ENCODE measurements around the gene ZNF236. TPM values are rescaled to one million over a fixed set of nuclear protein-coding genes. Genes with fewer than 3 reads are reported as not detected.
A peak's percentile ranks its signal among the peaks of the same experiment; 100 is the strongest.

Gene ZNF236
- total and polyA plus RNA-seq, 2 donors (not counting 1 experiment from before 2014, with no cell fraction given) = 8.9 to 39.5 TPM

DNA sequence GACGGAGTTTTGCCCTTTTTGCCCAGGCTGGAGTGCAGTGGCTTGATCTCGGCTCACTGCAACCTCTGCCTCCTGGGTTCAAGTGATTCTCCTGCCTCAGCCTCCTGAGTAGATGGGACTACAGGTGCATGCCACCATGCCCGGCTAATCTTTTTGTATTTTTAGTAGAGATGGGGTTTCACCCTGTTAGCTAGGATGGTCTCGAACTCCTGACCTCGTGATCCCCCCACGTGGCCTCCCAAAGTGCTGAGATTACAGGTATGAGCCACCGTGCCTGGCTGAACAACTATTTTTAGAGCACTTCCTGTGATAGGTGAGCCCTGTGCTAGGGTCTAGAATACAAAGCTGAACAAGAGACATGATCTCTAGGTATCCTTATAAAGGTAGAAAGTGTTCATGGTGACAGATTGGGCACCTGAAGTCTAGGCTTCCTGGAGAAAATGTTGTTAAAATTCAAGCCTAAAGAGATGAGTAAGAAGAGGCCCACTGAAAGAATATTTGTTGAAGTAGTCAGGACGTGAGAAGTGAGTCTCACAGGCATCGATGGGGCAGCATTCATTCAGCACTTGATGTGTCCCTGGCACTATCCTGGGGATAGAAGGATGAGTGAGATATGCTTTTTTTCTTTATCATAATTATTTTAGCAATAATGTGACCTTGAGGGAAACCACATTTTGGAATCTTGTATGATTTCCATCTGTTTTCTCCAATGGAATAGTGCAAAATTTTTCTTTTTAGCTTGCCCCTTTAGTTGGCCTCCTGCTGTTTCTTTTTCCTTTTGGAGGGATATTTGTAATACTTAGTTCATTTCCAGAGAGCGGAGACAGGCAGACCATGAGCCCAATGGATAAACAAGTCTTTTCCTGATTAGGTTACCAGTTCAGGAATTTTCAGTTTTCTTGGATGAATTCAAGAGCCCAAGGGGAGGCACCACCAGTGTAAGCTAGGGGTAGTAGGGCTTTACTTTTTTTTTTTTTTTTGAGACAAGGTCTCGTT is 5.1 kb downstream of the ZNF236 start:
- H3K4me3 ChIP-seq (ENCODE audit: control extremely low read depth in 1 of 5, extremely low read depth in 1 of 5, insufficient read depth in 1 of 5, low read depth in 2 of 5, low read length in 4 of 5) = no peak overlapping the region
- ChIA-PET CTCF (interaction anchor here (1.1 to 2.7 kb wide), 2 partner anchors 22 to 25 kb away, joined by 4 to 9 read pairs; no protein-coding TSS in a partner anchor), POLR2A (no interaction called here)
- TF ChIP-seq, protein P1, sequence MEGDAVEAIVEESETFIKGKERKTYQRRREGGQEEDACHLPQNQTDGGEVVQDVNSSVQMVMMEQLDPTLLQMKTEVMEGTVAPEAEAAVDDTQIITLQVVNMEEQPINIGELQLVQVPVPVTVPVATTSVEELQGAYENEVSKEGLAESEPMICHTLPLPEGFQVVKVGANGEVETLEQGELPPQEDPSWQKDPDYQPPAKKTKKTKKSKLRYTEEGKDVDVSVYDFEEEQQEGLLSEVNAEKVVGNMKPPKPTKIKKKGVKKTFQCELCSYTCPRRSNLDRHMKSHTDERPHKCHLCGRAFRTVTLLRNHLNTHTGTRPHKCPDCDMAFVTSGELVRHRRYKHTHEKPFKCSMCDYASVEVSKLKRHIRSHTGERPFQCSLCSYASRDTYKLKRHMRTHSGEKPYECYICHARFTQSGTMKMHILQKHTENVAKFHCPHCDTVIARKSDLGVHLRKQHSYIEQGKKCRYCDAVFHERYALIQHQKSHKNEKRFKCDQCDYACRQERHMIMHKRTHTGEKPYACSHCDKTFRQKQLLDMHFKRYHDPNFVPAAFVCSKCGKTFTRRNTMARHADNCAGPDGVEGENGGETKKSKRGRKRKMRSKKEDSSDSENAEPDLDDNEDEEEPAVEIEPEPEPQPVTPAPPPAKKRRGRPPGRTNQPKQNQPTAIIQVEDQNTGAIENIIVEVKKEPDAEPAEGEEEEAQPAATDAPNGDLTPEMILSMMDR (IDR thresholded peaks at IDR 0.05) = no peak
- TF ChIP-seq EZH2 (IDR thresholded peaks at IDR 0.05; ENCODE audit: borderline replicate concordance, insufficient read depth, low read depth, low read length, poor library complexity, severe bottlenecking) = no peak
- Mint-ChIP-seq H3K27ac (peak overlapping the region; percentile 5), H3K27me3 (no peaks in the 10 kb centered on the region), H3K4me1 (peaks cover 40% of the 10 kb centered on the region), H3K4me3 (no peak overlapping the region), H3K9me3 (ENCODE audit: insufficient read depth) (no peaks in the 10 kb centered on the region)
- H3K9me3 ChIP-seq (ENCODE audit: control extremely low read depth in 1 of 3, control insufficient read depth in 2 of 3, insufficient read depth in 1 of 3, low read length in 2 of 3) = peaks cover 0 to 6% (median 1%) of the 10 kb centered on the region in 3 donors
- peak overlapping the region; percentile 3 for H3K9ac ChIP-seq (ENCODE audit: low read length)
- intact Hi-C loops (cut with micrococcal nuclease) = no loop called here
- ATAC-seq (ENCODE audit: low read depth) (no peak), DNase-seq (no peak)
- no peaks in the 10 kb centered on the region for H3K36me3 ChIP-seq (replicated peaks in 1 of 2; ENCODE audit: control extremely low read depth in 1 of 2, control insufficient read depth in 1 of 2, extremely low read depth in 1 of 2, insufficient read depth in 2 of 2, low read length in 1 of 2)
- peak overlapping the region; percentile 19 for H3K4me2 ChIP-seq (replicated peaks; ENCODE audit: low read depth, low read length, poor library complexity, severe bottlenecking)
- H2AFZ ChIP-seq (ENCODE audit: insufficient read depth, low read depth, low read length, poor library complexity, severe bottlenecking) = no peak overlapping the region
- 65% methylated on average over 7 of the region's 11 CpGs for WGBS (ENCODE audit: insufficient coverage)
- peaks cover 16% of the 10 kb centered on the region for H4K20me1 ChIP-seq (ENCODE audit: control insufficient read depth, insufficient read depth, low read length, poor library complexity, severe bottlenecking)
- peaks cover 78% of the 10 kb centered on the region for H3K79me2 ChIP-seq (ENCODE audit: control insufficient read depth, insufficient read depth, low read length)
- H3K27ac ChIP-seq (ENCODE audit: low read length in 2 of 2) = peak overlapping the region in 1 of 2 donors; percentile 46
- peaks cover 12 to 28% of the 10 kb centered on the region in 2 donors for H3K4me1 ChIP-seq (ENCODE audit: control insufficient read depth in 2 of 2, insufficient read depth in 2 of 2, low read length in 2 of 2)
- no peaks in the 10 kb centered on the region for H3K27me3 ChIP-seq (replicated peaks in 1 of 4; ENCODE audit: control extremely low read depth in 1 of 4, control insufficient read depth in 3 of 4, insufficient read depth in 4 of 4, low read length in 3 of 4)

DNA sequence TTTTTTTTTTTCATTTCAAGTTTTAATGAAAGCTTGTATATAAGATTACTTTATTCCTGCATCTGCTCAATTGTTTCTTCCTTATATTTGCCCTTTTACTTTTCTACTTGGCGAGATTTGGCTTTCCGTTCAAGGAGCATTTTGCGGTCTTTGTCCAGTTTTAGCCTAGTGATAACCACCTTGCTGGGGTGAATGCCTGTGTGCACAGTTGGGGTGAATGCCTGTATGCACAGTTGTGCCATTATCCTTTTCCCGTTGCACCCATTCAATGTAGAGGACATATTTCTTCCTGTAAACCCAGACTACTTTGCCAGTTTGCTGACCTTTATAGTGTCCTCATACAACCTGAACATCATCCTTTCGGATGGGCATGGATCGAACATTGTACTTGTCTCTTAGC is 12.0 kb downstream of the ZNF236 start:
- H3K79me2 ChIP-seq (ENCODE audit: control insufficient read depth, insufficient read depth, low read length) = peaks cover 96% of the 10 kb centered on the region
- intact Hi-C loops (cut with micrococcal nuclease) = no loop called here
- no peak overlapping the region for H3K27ac ChIP-seq (ENCODE audit: low read length in 2 of 2)
- DNase-seq (no peak), ATAC-seq (ENCODE audit: low read depth) (no peak)
- no peak overlapping the region for H3K27ac Mint-ChIP-seq
- peaks cover 19% of the 10 kb centered on the region for H3K4me1 Mint-ChIP-seq
- no peaks in the 10 kb centered on the region for H3K27me3 Mint-ChIP-seq
- H2AFZ ChIP-seq (ENCODE audit: insufficient read depth, low read depth, low read length, poor library complexity, severe bottlenecking) = no peak overlapping the region
- TF ChIP-seq, protein P1 (IDR thresholded peaks at IDR 0.05) = no peak
- no peak for TF ChIP-seq EZH2 (IDR thresholded peaks at IDR 0.05; ENCODE audit: borderline replicate concordance, insufficient read depth, low read depth, low read length, poor library complexity, severe bottlenecking)
- peaks cover 0 to 1% (median 0%) of the 10 kb centered on the region in 3 donors for H3K9me3 ChIP-seq (ENCODE audit: control extremely low read depth in 1 of 3, control insufficient read depth in 2 of 3, insufficient read depth in 1 of 3, low read length in 2 of 3)
- no peaks in the 10 kb centered on the region for H3K27me3 ChIP-seq (replicated peaks in 1 of 4; ENCODE audit: control extremely low read depth in 1 of 4, control insufficient read depth in 3 of 4, insufficient read depth in 4 of 4, low read length in 3 of 4)
- WGBS (ENCODE audit: insufficient coverage) = 100% methylated on average over 1 of the region's 6 CpGs
- no peaks in the 10 kb centered on the region for H3K9me3 Mint-ChIP-seq (ENCODE audit: insufficient read depth)
- ChIA-PET POLR2A (no interaction called here), CTCF (no interaction called here)
- H3K36me3 ChIP-seq (replicated peaks in 1 of 2; ENCODE audit: control extremely low read depth in 1 of 2, control insufficient read depth in 1 of 2, extremely low read depth in 1 of 2, insufficient read depth in 2 of 2, low read length in 1 of 2) = no peaks in the 10 kb centered on the region
- no peak overlapping the region for H3K4me3 Mint-ChIP-seq
- H3K4me3 ChIP-seq (ENCODE audit: control extremely low read depth in 1 of 5, extremely low read depth in 1 of 5, insufficient read depth in 1 of 5, low read depth in 2 of 5, low read length in 4 of 5) = no peak overlapping the region
- peaks cover 14% of the 10 kb centered on the region for H4K20me1 ChIP-seq (ENCODE audit: control insufficient read depth, insufficient read depth, low read length, poor library complexity, severe bottlenecking)
- no peak overlapping the region for H3K9ac ChIP-seq (ENCODE audit: low read length)
- H3K4me1 ChIP-seq (ENCODE audit: control insufficient read depth in 2 of 2, insufficient read depth in 2 of 2, low read length in 2 of 2) = no peaks in the 10 kb centered on the region
- H3K4me2 ChIP-seq (replicated peaks; ENCODE audit: low read depth, low read length, poor library complexity, severe bottlenecking) = no peak overlapping the region
